ENCODE data around the gene PDZD4.
A peak's percentile ranks its signal among the peaks of the same experiment; 100 is the strongest.

Gene PDZD4

DNA sequence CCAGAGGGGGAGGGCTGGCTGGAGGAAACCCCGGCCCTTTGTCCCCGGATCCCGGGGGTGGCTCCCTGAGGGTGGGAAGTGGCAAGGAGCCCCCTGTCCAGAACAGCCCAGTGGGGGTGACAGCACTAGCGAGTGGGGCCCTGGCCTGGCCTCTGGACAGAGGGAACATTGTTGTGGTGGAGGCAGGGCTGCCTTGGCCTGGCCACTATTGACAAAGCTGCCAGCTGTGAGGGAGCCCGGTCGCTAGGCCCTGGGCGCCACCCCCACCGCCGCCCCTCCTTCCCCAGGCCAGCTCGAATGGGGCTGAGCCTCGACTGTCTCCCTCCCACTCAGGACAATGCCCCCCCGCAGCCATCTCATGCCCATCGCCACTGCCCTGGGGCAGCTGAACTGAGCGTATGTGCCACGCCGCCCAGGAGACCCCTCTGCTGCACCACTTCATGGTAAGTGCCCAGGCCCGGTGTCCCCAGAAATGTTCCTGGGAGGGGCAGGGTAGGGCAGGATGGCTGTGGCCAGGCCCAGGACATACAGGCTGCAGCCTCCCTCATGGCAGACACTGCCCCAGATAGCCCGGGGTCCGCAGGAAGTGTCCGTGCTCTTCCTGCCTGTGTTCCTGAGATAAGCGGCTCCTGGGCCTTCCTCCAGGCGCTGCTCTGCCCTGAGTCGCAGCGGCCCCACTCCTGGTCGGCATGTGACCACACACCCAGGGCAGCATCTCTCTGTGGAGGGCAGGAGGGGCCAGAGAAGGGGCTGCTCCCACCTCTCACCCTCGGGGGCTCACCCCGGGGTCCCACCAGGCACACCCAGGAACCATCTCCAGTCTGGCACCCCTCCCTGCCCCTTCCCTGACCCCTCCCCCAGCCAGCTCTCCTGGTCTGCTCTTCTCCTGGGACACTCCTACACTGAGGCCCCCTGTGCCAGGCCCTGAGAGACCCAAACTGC lies 64.9 kb downstream of the PDZD4 start:
- DNase-seq (ENCODE audit: extremely low spot score) = no peak
- ChIA-PET POLR2A (interaction anchor here (1.0 to 2.2 kb wide), 3 partner anchors 162 to 182 kb away, joined by 3 to 7 read pairs (median 3); no protein-coding TSS in a partner anchor), CTCF (interaction anchor here (0.7 to 2.2 kb wide), 3 partner anchors 26 to 181 kb away, joined by 3 to 10 read pairs (median 3); no protein-coding TSS in a partner anchor)

DNA sequence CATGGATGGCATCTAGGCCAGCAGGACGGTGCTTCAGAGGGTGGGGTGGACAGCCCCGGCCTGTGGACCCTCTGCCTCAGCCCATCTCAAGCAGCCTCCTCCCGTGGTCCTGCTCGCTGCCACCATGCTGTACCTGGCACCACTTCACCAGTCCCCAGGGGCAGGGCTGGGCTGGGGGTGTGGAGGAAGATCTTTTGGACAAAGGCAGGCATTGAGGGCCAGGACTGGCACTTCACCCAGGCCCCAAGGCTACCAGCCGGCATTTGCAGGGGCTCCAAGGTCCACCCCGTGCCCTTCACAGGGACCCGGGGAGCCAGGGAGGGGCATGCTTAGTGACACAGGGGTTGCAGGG lies 65.6 kb downstream of the PDZD4 start:
- TF ChIP-seq NFRKB (IDR thresholded peaks at IDR 0.05) = no peak
- no peak for TF ChIP-seq ARNT (IDR thresholded peaks at IDR 0.05)
- TF ChIP-seq L3MBTL2 (conservative IDR thresholded peaks at IDR 0.05) = no peak
- TF ChIP-seq LEF1 (IDR thresholded peaks at IDR 0.05; ENCODE audit: borderline replicate concordance) = no peak
- TF ChIP-seq FOXA1 (IDR thresholded peaks at IDR 0.05) = no peak
- no peak for TF ChIP-seq CTBP1 (IDR thresholded peaks at IDR 0.05; ENCODE audit: borderline replicate concordance)
- TF ChIP-seq, protein P1, sequence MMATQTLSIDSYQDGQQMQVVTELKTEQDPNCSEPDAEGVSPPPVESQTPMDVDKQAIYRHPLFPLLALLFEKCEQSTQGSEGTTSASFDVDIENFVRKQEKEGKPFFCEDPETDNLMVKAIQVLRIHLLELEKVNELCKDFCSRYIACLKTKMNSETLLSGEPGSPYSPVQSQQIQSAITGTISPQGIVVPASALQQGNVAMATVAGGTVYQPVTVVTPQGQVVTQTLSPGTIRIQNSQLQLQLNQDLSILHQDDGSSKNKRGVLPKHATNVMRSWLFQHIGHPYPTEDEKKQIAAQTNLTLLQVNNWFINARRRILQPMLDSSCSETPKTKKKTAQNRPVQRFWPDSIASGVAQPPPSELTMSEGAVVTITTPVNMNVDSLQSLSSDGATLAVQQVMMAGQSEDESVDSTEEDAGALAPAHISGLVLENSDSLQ (IDR thresholded peaks at IDR 0.05) = no peak
- TF ChIP-seq BHLHE40 (IDR thresholded peaks at IDR 0.05; ENCODE audit: borderline replicate concordance) = no peak
- no peak for DNase-seq (ENCODE audit: extremely low spot score)
- POLR2A ChIA-PET = no interaction called here
- CTCF ChIA-PET = interaction anchor here (0.7 to 2.1 kb wide), 3 partner anchors 27 to 204 kb away, joined by 3 to 15 read pairs (median 3); no protein-coding TSS in a partner anchor

More for the DNA sequence above, 64.9 kb downstream of the PDZD4 start:
- no peak for TF ChIP-seq LEF1 (IDR thresholded peaks at IDR 0.05; ENCODE audit: borderline replicate concordance)
- no peak for TF ChIP-seq NFRKB (IDR thresholded peaks at IDR 0.05)
- no peak for TF ChIP-seq BHLHE40 (IDR thresholded peaks at IDR 0.05; ENCODE audit: borderline replicate concordance)
- no peak for TF ChIP-seq FOXM1 (IDR thresholded peaks at IDR 0.05; ENCODE audit: borderline replicate concordance)
- TF ChIP-seq HDGF (IDR thresholded peaks at IDR 0.05; ENCODE audit: borderline replicate concordance) = no peak

DNA sequence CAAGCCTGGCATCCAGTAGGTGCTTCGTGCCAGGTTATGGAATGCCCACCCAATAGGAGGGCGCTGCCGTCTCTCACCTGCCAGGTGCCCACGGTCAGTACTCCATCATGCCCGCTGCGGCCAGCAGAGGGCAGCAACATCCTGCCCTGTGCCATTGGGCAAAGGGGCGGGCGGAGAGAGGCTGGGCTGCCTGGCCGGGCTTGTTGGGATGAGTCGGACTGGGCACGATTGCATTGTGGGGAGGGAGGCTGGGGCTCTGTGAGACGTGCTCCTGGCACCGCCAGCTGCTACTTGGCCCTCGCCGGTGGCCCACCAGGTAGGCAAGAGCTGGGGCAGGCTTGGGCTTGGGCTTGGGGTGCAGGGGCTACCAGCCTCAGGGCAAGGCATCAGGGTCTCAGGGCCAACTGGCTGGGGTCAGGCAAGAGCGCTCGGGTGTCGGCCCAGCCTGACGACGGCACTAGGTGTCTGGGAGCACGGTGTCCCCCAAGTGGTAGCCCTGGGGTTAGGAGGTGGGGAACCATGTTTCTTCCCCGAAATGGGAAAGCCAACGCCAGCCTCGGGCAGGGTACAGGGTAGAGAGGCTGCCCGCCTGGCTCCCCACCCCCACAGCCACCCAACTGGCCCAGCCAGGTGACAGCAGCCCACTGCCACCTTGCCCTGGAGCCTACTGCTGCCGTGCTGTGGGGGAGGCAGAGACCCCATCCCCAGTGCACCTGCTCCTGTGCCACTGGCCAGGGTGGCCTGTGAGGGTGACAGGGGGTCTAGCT lies 66.2 kb downstream of the PDZD4 start, which contains the start of gene PLXNB3:
Gene PLXNB3, plus strand, starts transcription at position 261 of the 767 bp plus-strand sequence. CDS start 1,287 bp downstream, outside the sequence.
- DNase-seq (ENCODE audit: extremely low spot score) = peak; percentile 80
- ChIA-PET POLR2A (no interaction called here), CTCF (interaction anchor here (0.6 to 2.1 kb wide), 6 partner anchors 28 to 1256 kb away, joined by 3 to 15 read pairs (median 3); partner anchors contain the start of gene RENBP)
- no peak; the same call in 1 of the 2 replicates for TF ChIP-seq CTBP1 (IDR thresholded peaks at IDR 0.05; ENCODE audit: borderline replicate concordance)

DNA sequence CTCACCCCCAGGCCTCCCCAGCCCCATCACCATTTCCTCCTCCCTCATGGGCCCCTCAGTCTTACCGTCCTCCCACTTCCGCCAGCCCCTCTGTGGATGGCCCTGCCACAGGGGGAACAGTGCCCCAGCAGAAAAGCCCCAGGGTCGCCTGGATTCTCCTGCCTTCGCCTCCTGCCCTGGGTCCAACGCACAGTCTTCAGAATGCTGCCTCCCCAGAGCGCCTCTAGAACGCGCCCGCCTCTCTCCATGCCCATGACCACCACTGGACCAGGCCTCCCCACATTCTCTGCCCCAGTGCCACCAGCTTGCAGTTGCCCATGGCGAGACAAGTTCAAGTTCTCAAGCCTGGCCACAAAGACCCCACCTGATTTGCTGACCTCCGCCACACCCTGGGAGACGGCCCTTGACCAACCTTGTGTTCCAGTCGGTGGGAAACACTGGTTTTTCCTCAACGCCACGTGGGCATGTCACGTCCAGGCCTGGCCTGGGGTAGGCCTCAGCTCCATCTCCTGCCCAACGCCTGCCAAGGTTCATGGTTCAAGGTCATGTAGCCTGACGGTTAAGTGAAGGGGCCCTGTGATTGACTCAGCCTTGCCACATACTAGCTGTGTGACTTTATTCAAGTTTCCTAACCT lies 66.9 kb downstream of the PDZD4 start:
- CTCF ChIA-PET = interaction anchor here (0.6 to 2.1 kb wide), 7 partner anchors 8 to 1256 kb away, joined by 3 to 15 read pairs (median 3); partner anchors contain the start of gene RENBP
- no peak for TF ChIP-seq FOXA1 (IDR thresholded peaks at IDR 0.05)
- no peak for TF ChIP-seq TARDBP (IDR thresholded peaks at IDR 0.05)
- TF ChIP-seq ELF4 (IDR thresholded peaks at IDR 0.05) = no peak
- TF ChIP-seq ZNF384 (IDR thresholded peaks at IDR 0.05) = no peak
- TF ChIP-seq, protein P1 (IDR thresholded peaks at IDR 0.05) = no peak
- no peak for TF ChIP-seq ARNT (IDR thresholded peaks at IDR 0.05)
- TF ChIP-seq LEF1 (IDR thresholded peaks at IDR 0.05; ENCODE audit: borderline replicate concordance) = no peak
- DNase-seq (ENCODE audit: extremely low spot score) = no peak
- POLR2A ChIA-PET = no interaction called here

DNA sequence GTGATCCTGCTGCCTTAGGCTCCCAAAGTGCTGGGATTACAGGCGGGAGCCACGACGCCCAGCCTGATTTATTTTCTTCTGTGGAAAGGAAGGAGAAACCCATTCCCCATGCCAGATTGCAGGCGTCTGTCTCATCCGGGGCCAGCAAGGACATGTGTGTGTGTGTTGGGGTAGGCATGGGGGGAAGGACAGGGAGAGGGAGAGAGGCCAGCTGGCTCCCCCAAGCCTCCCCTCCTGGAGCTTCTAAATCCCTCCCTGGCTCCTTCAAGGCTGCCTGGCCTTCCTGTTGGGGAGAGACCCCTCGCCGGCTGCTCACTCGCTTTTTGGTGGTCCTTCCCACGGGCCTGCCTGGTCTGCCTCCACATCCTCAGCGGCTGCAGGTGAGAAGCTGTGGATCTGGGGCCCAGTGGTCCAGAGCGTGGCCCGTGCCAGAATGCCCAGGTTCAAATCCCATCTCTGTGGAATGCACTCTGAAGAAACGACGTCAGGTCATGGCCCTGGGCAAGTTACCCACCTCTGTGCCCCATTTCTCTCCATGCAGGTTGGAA lies 67.6 kb downstream of the PDZD4 start:
- no peak for DNase-seq (ENCODE audit: extremely low spot score)
- CTCF ChIA-PET = interaction anchor here (1.2 to 2.1 kb wide), 4 partner anchors 18 to 184 kb away, joined by 3 to 15 read pairs (median 3); no protein-coding TSS in a partner anchor
- POLR2A ChIA-PET = no interaction called here
- TF ChIP-seq L3MBTL2 (conservative IDR thresholded peaks at IDR 0.05) = no peak
- TF ChIP-seq ZNF384 (IDR thresholded peaks at IDR 0.05) = no peak
- no peak for TF ChIP-seq SP1 (IDR thresholded peaks at IDR 0.05)
- TF ChIP-seq HDGF (IDR thresholded peaks at IDR 0.05; ENCODE audit: borderline replicate concordance) = no peak
- no peak for TF ChIP-seq FOXM1 (IDR thresholded peaks at IDR 0.05; ENCODE audit: borderline replicate concordance)
- no peak for TF ChIP-seq NFRKB (IDR thresholded peaks at IDR 0.05)
- TF ChIP-seq BHLHE40 (IDR thresholded peaks at IDR 0.05; ENCODE audit: borderline replicate concordance) = no peak
- no peak for TF ChIP-seq FOXK2 (IDR thresholded peaks at IDR 0.05)
- no peak for TF ChIP-seq ELF4 (IDR thresholded peaks at IDR 0.05)
- no peak for TF ChIP-seq CTBP1 (IDR thresholded peaks at IDR 0.05; ENCODE audit: borderline replicate concordance)
- TF ChIP-seq SUZ12 (IDR thresholded peaks at IDR 0.05) = no peak
- TF ChIP-seq, protein P1 (IDR thresholded peaks at IDR 0.05) = no peak
- TF ChIP-seq ARNT (IDR thresholded peaks at IDR 0.05) = no peak
